RWPE1 (cell line): ENCODE data around the gene FBLN1.

Source experiments
- CTCF ChIA-PET: fragments of 350-600 bp; sonication (Branson Sonifier 250); formaldehyde crosslinking; extraction: SDS; loops from one replicate; lab custom pipeline; 2021; lab: Yijun Ruan, JAX
- POLR2A ChIA-PET: fragments of 400-600 bp; formaldehyde crosslinking; extraction: SDS; loops from one replicate; lab custom pipeline; 2020; ENCODE audit warnings: antibody characterized with exemption; ENCODE audit not compliant: low non-redundant PET; lab: Yijun Ruan, JAX
- DNase-seq: peaks from one replicate; pipeline ENCODE4 v3.0.0; 2012; ENCODE audit warnings: low spot score
- H3K27ac ChIP-seq: fragments of 450-650 bp; 2 replicates; pipeline ENCODE4 v1.5.1; 2017
- TF ChIP-seq, protein P1 (sequence below): fragments of 450-650 bp; conservative IDR thresholded peaks from 2 replicates; pipeline ENCODE4 v1.5.1; 2017; ENCODE audit warnings: low read depth, mild to moderate bottlenecking

Gene FBLN1

DNA sequence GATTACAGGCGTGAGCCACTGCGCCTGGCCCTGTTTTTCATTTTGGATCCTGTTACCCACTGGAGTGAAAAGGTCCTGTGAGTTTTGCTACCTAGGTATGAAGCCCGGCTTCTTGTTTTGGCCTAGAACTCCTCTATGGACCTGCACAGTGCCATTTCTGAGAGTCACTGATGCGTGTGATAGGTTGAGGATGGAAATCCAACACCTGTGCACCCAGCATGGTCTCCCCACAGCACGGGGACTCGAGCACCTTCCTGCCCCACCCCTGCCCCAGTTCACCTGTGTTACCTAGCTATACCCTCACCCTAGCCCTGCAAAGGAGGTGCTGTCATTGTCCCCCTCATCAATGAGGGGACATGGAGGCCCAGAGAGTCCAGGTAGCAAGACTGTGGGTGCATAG, 5.1 kb downstream of the FBLN1 start:
- POLR2A ChIA-PET = no interaction called here
- H3K27ac ChIP-seq = no peak overlapping the region
- CTCF ChIA-PET = no interaction called here
- TF ChIP-seq, protein P1, sequence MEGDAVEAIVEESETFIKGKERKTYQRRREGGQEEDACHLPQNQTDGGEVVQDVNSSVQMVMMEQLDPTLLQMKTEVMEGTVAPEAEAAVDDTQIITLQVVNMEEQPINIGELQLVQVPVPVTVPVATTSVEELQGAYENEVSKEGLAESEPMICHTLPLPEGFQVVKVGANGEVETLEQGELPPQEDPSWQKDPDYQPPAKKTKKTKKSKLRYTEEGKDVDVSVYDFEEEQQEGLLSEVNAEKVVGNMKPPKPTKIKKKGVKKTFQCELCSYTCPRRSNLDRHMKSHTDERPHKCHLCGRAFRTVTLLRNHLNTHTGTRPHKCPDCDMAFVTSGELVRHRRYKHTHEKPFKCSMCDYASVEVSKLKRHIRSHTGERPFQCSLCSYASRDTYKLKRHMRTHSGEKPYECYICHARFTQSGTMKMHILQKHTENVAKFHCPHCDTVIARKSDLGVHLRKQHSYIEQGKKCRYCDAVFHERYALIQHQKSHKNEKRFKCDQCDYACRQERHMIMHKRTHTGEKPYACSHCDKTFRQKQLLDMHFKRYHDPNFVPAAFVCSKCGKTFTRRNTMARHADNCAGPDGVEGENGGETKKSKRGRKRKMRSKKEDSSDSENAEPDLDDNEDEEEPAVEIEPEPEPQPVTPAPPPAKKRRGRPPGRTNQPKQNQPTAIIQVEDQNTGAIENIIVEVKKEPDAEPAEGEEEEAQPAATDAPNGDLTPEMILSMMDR = no peak
- DNase-seq = no peak

DNA sequence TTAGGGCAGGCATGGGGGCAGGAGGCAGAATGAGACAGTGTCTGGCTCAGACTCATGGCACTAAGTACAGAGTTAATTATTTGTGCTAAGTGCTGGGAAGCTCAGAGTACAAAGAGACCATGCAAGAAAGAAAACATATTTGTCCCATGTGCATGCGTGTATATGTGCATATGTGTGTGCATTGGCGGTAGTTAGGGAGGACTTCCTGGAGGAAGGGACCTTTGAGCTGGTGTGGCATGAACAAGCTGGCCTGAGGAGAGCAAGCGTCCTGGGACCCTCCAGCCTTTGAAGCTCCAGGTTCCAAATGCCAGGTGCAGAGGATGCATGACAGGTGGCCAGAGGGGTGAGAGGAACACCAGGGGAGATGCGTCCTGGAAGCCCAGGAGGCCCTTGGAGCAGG, 6.1 kb downstream of the FBLN1 start:
- POLR2A ChIA-PET = no interaction called here
- H3K27ac ChIP-seq = no peak overlapping the region
- TF ChIP-seq, protein P1 = no peak
- CTCF ChIA-PET = interaction anchor here (0.6 kb wide), 1 partner anchor 34 kb away, joined by 3 read pairs; no protein-coding TSS in a partner anchor
- DNase-seq = no peak

DNA sequence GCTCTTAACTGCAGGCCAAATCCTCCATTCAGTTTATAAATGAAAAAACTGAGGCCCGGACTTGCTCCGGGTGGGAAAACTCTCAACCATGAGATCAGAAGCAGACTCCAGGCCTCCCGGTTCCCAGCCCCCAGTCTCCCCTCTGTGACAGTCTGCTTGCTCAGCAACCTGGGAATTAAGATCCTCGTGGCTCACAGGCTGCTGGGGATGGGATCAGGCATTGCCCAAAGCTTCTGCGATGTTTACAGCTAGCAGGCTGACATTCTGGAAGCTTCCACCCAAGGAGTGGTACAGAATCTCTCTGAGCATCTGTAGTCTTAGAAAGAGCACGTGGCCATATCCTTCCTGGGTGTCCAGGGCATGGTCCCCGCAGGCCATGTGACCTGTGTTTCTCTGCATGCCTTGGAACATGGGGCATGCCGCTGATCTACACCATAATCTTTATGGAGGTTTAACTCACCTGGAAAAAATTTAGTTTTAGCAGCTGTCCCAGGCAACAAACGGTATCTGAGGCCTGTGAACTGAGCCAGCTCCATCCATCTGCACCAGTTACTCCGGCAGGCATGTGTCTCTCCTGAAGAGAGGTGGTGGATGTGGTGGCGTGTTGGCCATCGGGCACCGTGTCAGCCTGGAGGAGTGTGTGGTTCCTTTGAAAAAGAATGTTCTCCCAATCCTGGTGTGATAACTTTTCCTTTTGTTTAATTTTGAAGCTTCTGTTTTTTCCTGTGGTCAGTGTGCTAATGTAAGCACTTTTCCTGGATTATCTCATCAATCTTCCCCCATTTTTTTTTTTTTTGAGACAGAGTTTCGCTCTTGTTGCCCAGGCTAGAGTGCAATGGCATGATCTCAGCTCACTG, 7.9 kb downstream of the FBLN1 start:
- POLR2A ChIA-PET = no interaction called here

DNA sequence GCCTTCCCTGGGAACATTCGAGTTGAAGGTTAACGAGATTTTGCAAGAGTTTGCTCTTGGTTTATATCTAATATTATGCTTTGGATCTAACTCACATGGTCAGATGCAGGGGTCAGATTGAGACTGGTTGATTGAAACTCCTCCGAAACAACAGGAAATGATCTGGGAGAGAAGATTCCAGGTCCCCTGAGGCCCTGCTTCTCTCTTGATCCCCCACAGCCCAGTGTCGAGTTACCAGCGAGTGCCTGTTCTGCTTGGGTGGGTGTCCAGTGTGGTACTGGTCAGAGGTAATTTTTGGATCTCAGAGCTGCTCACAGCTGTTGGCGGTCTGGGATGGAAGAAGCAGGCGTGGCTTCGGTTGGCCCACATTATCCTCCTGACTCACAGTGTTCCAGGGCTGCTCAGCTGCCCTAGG, 9.2 kb downstream of the FBLN1 start:
- DNase-seq = no peak
- ChIA-PET CTCF (no interaction called here), POLR2A (no interaction called here)
- TF ChIP-seq, protein P1 = no peak
- peak overlapping the region; percentile 18; the same call in 1 of the 2 replicates for H3K27ac ChIP-seq

More for the DNA sequence above, 7.9 kb downstream of the FBLN1 start:
- peak overlapping the region; percentile 18 for H3K27ac ChIP-seq
- no peak for DNase-seq
- TF ChIP-seq, protein P1 = no peak
- CTCF ChIA-PET = interaction anchor here (0.6 kb wide), 2 partner anchors 17 to 432 kb away, joined by 4 to 5 read pairs; no protein-coding TSS in a partner anchor

DNA sequence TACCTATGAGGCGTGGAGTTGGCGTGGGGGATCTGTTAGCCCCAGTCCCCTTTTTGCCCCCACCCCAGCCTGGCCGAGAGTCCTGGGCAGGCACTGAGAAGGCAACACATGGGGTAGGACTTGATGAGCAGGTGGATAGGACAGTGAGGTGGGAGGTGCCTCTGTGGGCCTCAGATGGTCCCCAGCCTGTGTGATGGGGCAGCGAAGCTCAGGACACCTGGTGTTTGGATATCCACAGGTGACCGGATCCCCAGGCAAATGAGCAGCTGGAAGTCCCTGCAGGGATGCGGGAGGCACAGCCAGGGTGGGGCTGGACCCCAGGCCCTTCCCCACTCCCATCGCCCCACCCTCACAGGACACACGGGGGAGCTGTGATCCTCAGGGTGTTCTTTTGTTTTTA, 9.7 kb downstream of the FBLN1 start:
- TF ChIP-seq, protein P1 = no peak
- CTCF ChIA-PET = no interaction called here
- POLR2A ChIA-PET = no interaction called here
- peak overlapping the region; percentile 18; the same call in 1 of the 2 replicates for H3K27ac ChIP-seq
- no peak for DNase-seq

DNA sequence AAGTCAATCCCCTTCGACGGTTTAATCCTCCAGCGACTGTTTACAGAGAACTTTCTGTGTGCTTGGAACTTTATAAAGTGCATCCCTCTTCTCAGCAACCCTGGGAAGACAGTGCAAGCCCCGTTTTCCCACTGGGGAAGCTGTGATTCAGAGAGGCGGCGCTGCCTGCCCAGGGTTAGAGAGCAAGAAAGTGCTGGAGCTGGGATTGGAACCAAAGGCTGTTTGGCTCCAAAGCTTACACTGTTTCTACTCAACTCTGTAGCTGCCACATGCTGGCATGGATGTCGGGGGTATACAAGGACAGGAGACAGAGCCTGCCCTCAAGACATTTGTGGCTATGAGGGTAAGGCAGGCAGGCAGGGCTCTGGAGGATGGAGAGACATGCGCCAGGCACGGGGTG, 13.0 kb downstream of the FBLN1 start:
- 0 out of 2 replicates have a peak overlapping the region, but pooled peaks have one; percentile 3 for H3K27ac ChIP-seq
- TF ChIP-seq, protein P1 = no peak
- ChIA-PET POLR2A (no interaction called here), CTCF (interaction anchor here (0.6 to 0.9 kb wide), 3 partner anchors 9 to 162 kb away, joined by 3 read pairs; no protein-coding TSS in a partner anchor)
- DNase-seq = no peak
